Measurements from ENCODE around the gene GABBR2. TPM values are rescaled to one million over a fixed set of nuclear protein-coding genes. Genes with fewer than 3 reads are reported as not detected.

GABBR2 gene
- total and polyA plus RNA-seq, 2 donors (not counting 1 experiment from before 2014, with no cell fraction given) = 0.03 TPM; not detected in 1

DNA sequence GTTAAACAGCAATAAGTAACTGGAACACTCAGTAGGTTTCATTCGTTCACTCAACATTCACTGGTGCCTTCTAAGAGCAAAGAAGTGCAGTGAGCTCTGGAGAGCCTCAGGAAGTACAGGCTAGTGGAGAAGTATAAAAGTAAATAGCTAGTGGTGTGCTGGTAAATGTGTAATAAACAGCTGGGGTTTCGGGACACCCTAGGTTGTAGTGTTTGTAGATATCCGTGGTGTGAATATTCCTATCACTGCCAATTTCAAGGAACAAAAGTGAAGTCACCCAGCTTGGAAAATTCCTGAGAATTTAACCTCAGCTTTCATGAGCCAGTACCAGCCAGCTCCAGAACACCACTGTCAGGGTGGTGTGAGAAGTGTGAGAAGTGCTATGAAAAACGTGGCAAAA lies 75.9 kb downstream of the GABBR2 start:
- no peaks in the 10 kb centered on the region for H3K27me3 ChIP-seq (replicated peaks in 1 of 4; ENCODE audit: control extremely low read depth in 1 of 4, control insufficient read depth in 3 of 4, insufficient read depth in 4 of 4, low read length in 3 of 4)
- DNase-seq (no peak), ATAC-seq (ENCODE audit: low read depth) (no peak)
- peaks cover 0 to 3% (median 0%) of the 10 kb centered on the region in 3 donors for H3K9me3 ChIP-seq (ENCODE audit: control extremely low read depth in 1 of 3, control insufficient read depth in 2 of 3, insufficient read depth in 1 of 3, low read length in 2 of 3)
- H3K9ac ChIP-seq (ENCODE audit: low read length) = no peak overlapping the region
- H4K20me1 ChIP-seq (ENCODE audit: control insufficient read depth, insufficient read depth, low read length, poor library complexity, severe bottlenecking) = no peaks in the 10 kb centered on the region
- POLR2A ChIA-PET = no interaction called here
- H2AFZ ChIP-seq (ENCODE audit: insufficient read depth, low read depth, low read length, poor library complexity, severe bottlenecking) = no peak overlapping the region
- intact Hi-C loops (cut with micrococcal nuclease) = no loop called here
- H3K4me2 ChIP-seq (replicated peaks; ENCODE audit: low read depth, low read length, poor library complexity, severe bottlenecking) = no peak overlapping the region
- H3K4me1 ChIP-seq (ENCODE audit: control insufficient read depth in 2 of 2, insufficient read depth in 2 of 2, low read length in 2 of 2) = no peaks in the 10 kb centered on the region
- Mint-ChIP-seq H3K4me1 (no peaks in the 10 kb centered on the region), H3K27ac (no peak overlapping the region), H3K4me3 (no peak overlapping the region), H3K9me3 (ENCODE audit: insufficient read depth) (no peaks in the 10 kb centered on the region), H3K27me3 (peaks cover 13% of the 10 kb centered on the region)
- no peak overlapping the region for H3K4me3 ChIP-seq (ENCODE audit: control extremely low read depth in 1 of 5, extremely low read depth in 1 of 5, insufficient read depth in 1 of 5, low read depth in 2 of 5, low read length in 4 of 5)
- no peaks in the 10 kb centered on the region for H3K36me3 ChIP-seq (replicated peaks in 1 of 2; ENCODE audit: control extremely low read depth in 1 of 2, control insufficient read depth in 1 of 2, extremely low read depth in 1 of 2, insufficient read depth in 2 of 2, low read length in 1 of 2)
- 83% methylated on average over 1 of the region's 4 CpGs for WGBS (ENCODE audit: insufficient coverage)
- H3K79me2 ChIP-seq (ENCODE audit: control insufficient read depth, insufficient read depth, low read length) = no peaks in the 10 kb centered on the region
- no peak overlapping the region for H3K27ac ChIP-seq (ENCODE audit: low read length in 2 of 2)
- TF ChIP-seq, protein P1, sequence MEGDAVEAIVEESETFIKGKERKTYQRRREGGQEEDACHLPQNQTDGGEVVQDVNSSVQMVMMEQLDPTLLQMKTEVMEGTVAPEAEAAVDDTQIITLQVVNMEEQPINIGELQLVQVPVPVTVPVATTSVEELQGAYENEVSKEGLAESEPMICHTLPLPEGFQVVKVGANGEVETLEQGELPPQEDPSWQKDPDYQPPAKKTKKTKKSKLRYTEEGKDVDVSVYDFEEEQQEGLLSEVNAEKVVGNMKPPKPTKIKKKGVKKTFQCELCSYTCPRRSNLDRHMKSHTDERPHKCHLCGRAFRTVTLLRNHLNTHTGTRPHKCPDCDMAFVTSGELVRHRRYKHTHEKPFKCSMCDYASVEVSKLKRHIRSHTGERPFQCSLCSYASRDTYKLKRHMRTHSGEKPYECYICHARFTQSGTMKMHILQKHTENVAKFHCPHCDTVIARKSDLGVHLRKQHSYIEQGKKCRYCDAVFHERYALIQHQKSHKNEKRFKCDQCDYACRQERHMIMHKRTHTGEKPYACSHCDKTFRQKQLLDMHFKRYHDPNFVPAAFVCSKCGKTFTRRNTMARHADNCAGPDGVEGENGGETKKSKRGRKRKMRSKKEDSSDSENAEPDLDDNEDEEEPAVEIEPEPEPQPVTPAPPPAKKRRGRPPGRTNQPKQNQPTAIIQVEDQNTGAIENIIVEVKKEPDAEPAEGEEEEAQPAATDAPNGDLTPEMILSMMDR (IDR thresholded peaks at IDR 0.05) = no peak
- no peak for TF ChIP-seq EZH2 (IDR thresholded peaks at IDR 0.05; ENCODE audit: borderline replicate concordance, insufficient read depth, low read depth, low read length, poor library complexity, severe bottlenecking)
- CTCF ChIA-PET = no interaction called here

DNA sequence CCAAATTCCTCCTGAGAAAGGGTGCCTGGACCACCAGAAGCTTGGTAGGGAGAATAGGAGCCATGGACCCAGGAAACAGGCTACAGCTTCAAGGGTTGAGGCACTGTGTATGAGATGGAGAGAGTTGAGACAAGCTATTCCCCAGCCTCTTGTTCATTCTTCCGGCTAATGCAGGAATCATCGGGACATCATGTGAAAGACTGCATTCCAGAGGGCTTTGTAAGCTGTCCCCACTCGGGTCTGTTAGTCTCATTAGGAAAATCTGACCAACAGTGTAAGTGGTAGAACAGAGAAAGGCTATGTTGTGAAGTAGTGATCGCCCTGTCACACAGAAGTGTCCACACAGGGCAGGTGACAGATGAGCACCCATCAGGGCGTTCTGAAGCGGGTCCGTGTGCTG lies 81.4 kb downstream of the GABBR2 start:
- CTCF ChIA-PET = no interaction called here
- peaks cover 0 to 4% (median 0%) of the 10 kb centered on the region in 4 experiments for H3K27me3 ChIP-seq (replicated peaks in 1 of 4; ENCODE audit: control extremely low read depth in 1 of 4, control insufficient read depth in 3 of 4, insufficient read depth in 4 of 4, low read length in 3 of 4)
- Mint-ChIP-seq H3K4me1 (no peaks in the 10 kb centered on the region), H3K27ac (no peak overlapping the region), H3K27me3 (peaks cover 27% of the 10 kb centered on the region), H3K9me3 (ENCODE audit: insufficient read depth) (no peaks in the 10 kb centered on the region), H3K4me3 (no peak overlapping the region)
- H3K36me3 ChIP-seq (replicated peaks in 1 of 2; ENCODE audit: control extremely low read depth in 1 of 2, control insufficient read depth in 1 of 2, extremely low read depth in 1 of 2, insufficient read depth in 2 of 2, low read length in 1 of 2) = no peaks in the 10 kb centered on the region
- no peaks in the 10 kb centered on the region for H3K9me3 ChIP-seq (ENCODE audit: control extremely low read depth in 1 of 3, control insufficient read depth in 2 of 3, insufficient read depth in 1 of 3, low read length in 2 of 3)
- no peaks in the 10 kb centered on the region for H3K4me1 ChIP-seq (ENCODE audit: control insufficient read depth in 2 of 2, insufficient read depth in 2 of 2, low read length in 2 of 2)
- H4K20me1 ChIP-seq (ENCODE audit: control insufficient read depth, insufficient read depth, low read length, poor library complexity, severe bottlenecking) = no peaks in the 10 kb centered on the region
- H3K27ac ChIP-seq (ENCODE audit: low read length in 2 of 2) = no peak overlapping the region
- POLR2A ChIA-PET = no interaction called here
- no peak for TF ChIP-seq EZH2 (IDR thresholded peaks at IDR 0.05; ENCODE audit: borderline replicate concordance, insufficient read depth, low read depth, low read length, poor library complexity, severe bottlenecking)
- TF ChIP-seq, protein P1 (IDR thresholded peaks at IDR 0.05) = no peak
- H3K79me2 ChIP-seq (ENCODE audit: control insufficient read depth, insufficient read depth, low read length) = no peaks in the 10 kb centered on the region
- H3K9ac ChIP-seq (ENCODE audit: low read length) = no peak overlapping the region
- H2AFZ ChIP-seq (ENCODE audit: insufficient read depth, low read depth, low read length, poor library complexity, severe bottlenecking) = no peak overlapping the region
- intact Hi-C loops (cut with micrococcal nuclease) = no loop called here
- DNase-seq (no peak), ATAC-seq (ENCODE audit: low read depth) (no peak)
- H3K4me2 ChIP-seq (replicated peaks; ENCODE audit: low read depth, low read length, poor library complexity, severe bottlenecking) = no peak overlapping the region
- WGBS (ENCODE audit: insufficient coverage) = 97% methylated on average over 7 of the region's 7 CpGs
- H3K4me3 ChIP-seq (ENCODE audit: control extremely low read depth in 1 of 5, extremely low read depth in 1 of 5, insufficient read depth in 1 of 5, low read depth in 2 of 5, low read length in 4 of 5) = no peak overlapping the region

Measured in B cell (primary cell).